Type B pancreatic cell (in vitro differentiated cells): ENCODE measurements around the gene FNBP1L. TPM values are rescaled to one million over a fixed set of nuclear protein-coding genes. Genes with fewer than 3 reads are reported as not detected.
"Not testable (repeated sequence)": the region's sequence is repeated elsewhere in the genome, so short reads cannot be mapped to it uniquely, and the experiment has no call there.

Source experiments
- DNase-seq: peaks from one replicate; pipeline ENCODE4 v3.0.0; 2021; ENCODE audit warnings: mixed read lengths; ENCODE audit not compliant: unreplicated experiment; ENCODE audit errors: extremely low spot score
- H3K27ac Mint-ChIP-seq: 2 replicates; pipeline ENCODE4 v1.8.0; 2021; ENCODE audit warnings: mild to moderate bottlenecking, mixed read lengths
- H3K27me3 Mint-ChIP-seq: 2 replicates; pipeline ENCODE4 v1.8.0; 2021; ENCODE audit warnings: mixed read lengths
- H3K36me3 Mint-ChIP-seq: 2 replicates; pipeline ENCODE4 v1.8.0; 2021; ENCODE audit warnings: mixed read lengths
- H3K4me1 Mint-ChIP-seq: one replicate; pipeline ENCODE4 v1.8.0; 2021; ENCODE audit warnings: mixed read lengths; ENCODE audit not compliant: unreplicated experiment
- H3K4me3 Mint-ChIP-seq: 2 replicates; pipeline ENCODE4 v1.8.0; 2021; ENCODE audit warnings: mild to moderate bottlenecking, mixed read lengths
- H3K9me3 Mint-ChIP-seq: 2 replicates; pipeline ENCODE4 v1.8.0; 2021; ENCODE audit warnings: mixed read lengths
- total RNA-seq: library from RNA; stranded (reverse); gene quantifications from 2 replicates; pipeline ENCODE4 v1.2.1, GENCODE V29; 2021; ENCODE audit warnings: low replicate concordance
- TF ChIP-seq, protein P1 (sequence below): fragments of 200-600 bp; sonication (generic); conservative IDR thresholded peaks from 2 replicates; pipeline ENCODE4 v1.5.0; 2021; ENCODE audit warnings: antibody characterized with exemption, mild to moderate bottlenecking

The FNBP1L gene
- total RNA-seq, 1 donor from 2014 or later = 74.7 TPM

DNA sequence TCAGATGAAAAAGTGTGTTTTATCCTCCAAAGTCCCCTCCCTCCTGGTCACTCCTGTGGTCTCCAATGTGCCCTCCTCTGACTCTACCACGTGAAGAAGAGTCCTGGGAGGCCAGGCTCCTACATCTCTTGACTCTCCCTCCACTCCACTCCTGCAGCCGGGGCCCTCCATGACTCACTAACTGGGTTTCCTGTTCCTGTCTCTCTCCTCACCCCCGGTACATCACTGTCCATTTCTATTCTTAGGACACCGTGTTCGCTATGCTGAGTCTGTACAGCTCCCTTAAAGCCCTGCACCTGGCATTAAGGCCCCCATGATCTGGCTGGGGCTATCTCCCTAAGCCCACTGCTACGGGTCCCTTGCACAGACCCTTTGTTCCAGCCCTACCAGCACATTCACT is 140.3 kb downstream of the FNBP1L start:
- peaks cover 33% of the 10 kb centered on the region for H3K36me3 Mint-ChIP-seq
- TF ChIP-seq, protein P1, sequence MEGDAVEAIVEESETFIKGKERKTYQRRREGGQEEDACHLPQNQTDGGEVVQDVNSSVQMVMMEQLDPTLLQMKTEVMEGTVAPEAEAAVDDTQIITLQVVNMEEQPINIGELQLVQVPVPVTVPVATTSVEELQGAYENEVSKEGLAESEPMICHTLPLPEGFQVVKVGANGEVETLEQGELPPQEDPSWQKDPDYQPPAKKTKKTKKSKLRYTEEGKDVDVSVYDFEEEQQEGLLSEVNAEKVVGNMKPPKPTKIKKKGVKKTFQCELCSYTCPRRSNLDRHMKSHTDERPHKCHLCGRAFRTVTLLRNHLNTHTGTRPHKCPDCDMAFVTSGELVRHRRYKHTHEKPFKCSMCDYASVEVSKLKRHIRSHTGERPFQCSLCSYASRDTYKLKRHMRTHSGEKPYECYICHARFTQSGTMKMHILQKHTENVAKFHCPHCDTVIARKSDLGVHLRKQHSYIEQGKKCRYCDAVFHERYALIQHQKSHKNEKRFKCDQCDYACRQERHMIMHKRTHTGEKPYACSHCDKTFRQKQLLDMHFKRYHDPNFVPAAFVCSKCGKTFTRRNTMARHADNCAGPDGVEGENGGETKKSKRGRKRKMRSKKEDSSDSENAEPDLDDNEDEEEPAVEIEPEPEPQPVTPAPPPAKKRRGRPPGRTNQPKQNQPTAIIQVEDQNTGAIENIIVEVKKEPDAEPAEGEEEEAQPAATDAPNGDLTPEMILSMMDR = no peak
- peak overlapping the region; percentile 37 for H3K4me3 Mint-ChIP-seq
- peaks cover 65% of the 10 kb centered on the region for H3K4me1 Mint-ChIP-seq
- no peaks in the 10 kb centered on the region for H3K9me3 Mint-ChIP-seq
- no peaks in the 10 kb centered on the region for H3K27me3 Mint-ChIP-seq
- H3K27ac Mint-ChIP-seq = peak overlapping the region; percentile 27
- no peak for DNase-seq

DNA sequence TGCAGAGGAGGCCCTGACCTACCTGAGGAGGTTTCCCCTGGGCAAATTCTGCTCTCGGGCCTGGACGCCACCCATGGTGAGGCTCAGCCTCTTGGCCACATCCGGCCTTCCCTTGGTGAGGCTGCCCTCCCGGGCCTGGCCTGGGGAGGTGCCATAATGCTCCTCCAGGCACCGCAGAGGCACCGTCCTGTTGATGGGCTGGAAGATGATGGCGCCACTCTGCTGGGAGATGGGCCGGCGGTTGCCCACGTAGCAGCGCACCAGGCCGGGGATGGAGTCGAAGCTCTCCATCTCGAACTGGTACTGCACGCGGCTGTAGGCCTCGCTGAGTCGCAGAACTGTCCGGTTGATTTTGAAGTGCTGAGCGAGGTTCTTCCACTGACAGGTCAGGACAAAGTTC is 141.0 kb downstream of the FNBP1L start:
- Mint-ChIP-seq H3K9me3 (no peaks in the 10 kb centered on the region), H3K27me3 (no peaks in the 10 kb centered on the region), H3K4me1 (peaks cover 67% of the 10 kb centered on the region), H3K36me3 (peaks cover 31% of the 10 kb centered on the region), H3K4me3 (no peak overlapping the region), H3K27ac (no peak overlapping the region)
- DNase-seq = no peak
- TF ChIP-seq, protein P1 = no peak

GRCh38 chr1:93591291-93591675 is 143.4 kb downstream of the FNBP1L start:
- peak overlapping the region; percentile 80 for H3K4me3 Mint-ChIP-seq
- not testable (repeated sequence) for H3K9me3 Mint-ChIP-seq, H3K27me3 Mint-ChIP-seq, DNase-seq
- peaks cover 70% of the 10 kb centered on the region for H3K4me1 Mint-ChIP-seq
- peaks cover 31% of the 10 kb centered on the region for H3K36me3 Mint-ChIP-seq
- peak overlapping the region; percentile 91 for H3K27ac Mint-ChIP-seq

- H3K27ac Mint-ChIP-seq = peak overlapping the region; percentile 91
- peaks cover 29% of the 10 kb centered on the region for H3K36me3 Mint-ChIP-seq
- no peaks in the 10 kb centered on the region for H3K27me3 Mint-ChIP-seq
- H3K9me3 Mint-ChIP-seq = no peaks in the 10 kb centered on the region
- peak overlapping the region; percentile 80 for H3K4me3 Mint-ChIP-seq
- TF ChIP-seq, protein P1 = no peak
- DNase-seq = peak; percentile 85
- peaks cover 76% of the 10 kb centered on the region for H3K4me1 Mint-ChIP-seq
Observed at GRCh38 chr1:93591676-93592550, 144.0 kb downstream of the FNBP1L start.

- H3K4me3 Mint-ChIP-seq = peak overlapping the region; percentile 80
- H3K9me3 Mint-ChIP-seq = no peaks in the 10 kb centered on the region
- peaks cover 26% of the 10 kb centered on the region for H3K36me3 Mint-ChIP-seq
- DNase-seq = no peak
- H3K27me3 Mint-ChIP-seq = no peaks in the 10 kb centered on the region
- TF ChIP-seq, protein P1 = no peak
- peak overlapping the region; percentile 91 for H3K27ac Mint-ChIP-seq
- H3K4me1 Mint-ChIP-seq = peaks cover 78% of the 10 kb centered on the region
Observed at GRCh38 chr1:93592551-93592949, 144.6 kb downstream of the FNBP1L start.

DNA sequence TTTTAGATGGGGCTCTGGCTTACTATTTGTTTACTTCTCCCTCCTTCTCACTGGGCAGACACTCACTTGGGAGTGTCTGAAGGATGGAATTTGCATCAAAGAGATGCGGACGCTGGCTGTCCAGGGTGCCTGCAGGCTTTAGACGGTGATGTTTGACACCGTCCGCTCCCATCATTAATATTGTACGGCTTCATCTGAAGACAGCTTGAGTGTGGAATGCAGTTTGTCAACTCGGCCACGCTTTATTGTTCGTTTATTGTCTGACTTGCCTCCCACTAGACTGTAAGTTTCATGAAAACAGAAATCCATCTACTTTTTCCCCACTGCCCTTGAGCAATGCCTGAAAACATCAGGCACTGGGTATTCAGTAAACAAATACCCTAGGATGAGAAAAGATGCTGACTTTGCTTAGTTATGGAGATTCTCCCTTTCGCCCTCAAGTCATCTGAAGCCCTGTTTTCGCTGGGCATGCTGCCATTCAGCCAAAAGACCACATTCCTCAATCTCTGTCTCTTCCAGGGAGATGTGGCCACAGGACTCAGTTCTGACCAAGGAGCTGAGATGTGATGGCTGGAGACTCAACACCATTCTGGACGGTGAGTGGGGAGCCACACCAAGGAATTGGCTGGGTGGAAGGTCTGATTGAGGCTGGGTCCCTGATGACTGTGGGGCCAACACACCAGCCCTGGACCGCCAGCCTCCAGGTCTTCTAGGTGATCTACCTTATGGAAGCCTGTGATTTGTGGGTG is 146.1 kb downstream of the FNBP1L start:
- peak overlapping the region; percentile 80 for H3K4me3 Mint-ChIP-seq
- H3K27ac Mint-ChIP-seq = peak overlapping the region; percentile 94
- no peak for DNase-seq
- peaks cover 71% of the 10 kb centered on the region for H3K4me1 Mint-ChIP-seq
- H3K9me3 Mint-ChIP-seq = no peaks in the 10 kb centered on the region
- H3K27me3 Mint-ChIP-seq = no peaks in the 10 kb centered on the region
- TF ChIP-seq, protein P1 = no peak
- H3K36me3 Mint-ChIP-seq = peaks cover 16% of the 10 kb centered on the region
